Vagina (tissue), 2 donors: ENCODE data around the gene ADAP1. TPM values are rescaled to one million over a fixed set of nuclear protein-coding genes. Genes with fewer than 3 reads are reported as not detected.

Source experiments
- DNase-seq, 2 donors: peaks; one replicate each; pipeline ENCODE4 v3.0.0-alpha.2; 2017; ENCODE audit errors: extremely low spot score in 2 of 2
- H3K27ac ChIP-seq: fragments of 200-600 bp; sonication (generic); one replicate; pipeline ENCODE4 v1.5.1; 2019
- H3K27me3 ChIP-seq: fragments of 200-600 bp; sonication (generic); one replicate; pipeline ENCODE4 v1.5.1; 2019
- H3K36me3 ChIP-seq, 2 donors: fragments of 200-600 bp; sonication (generic); one replicate each; pipeline ENCODE4 v1.5.1; 2017 to 2019
- H3K4me1 ChIP-seq: fragments of 200-600 bp; sonication (generic); one replicate; pipeline ENCODE4 v1.5.1; 2019
- H3K4me3 ChIP-seq, 2 donors: fragments of 200-600 bp; sonication (generic); 1 replicate in 1 of 2; 2 replicates in 1 of 2; pipeline ENCODE4 v1.5.1; 2016 to 2019
- H3K9me3 ChIP-seq: fragments of 200-600 bp; sonication (generic); one replicate; pipeline ENCODE4 v1.5.1; 2019
- CTCF ChIP-seq, 3 experiments: fragments of 450-650 bp in 2 of 3; fragments of 200-600 bp in 1 of 3; sonication (generic) in 1 of 3; IDR thresholded peaks; one replicate each; pipeline ENCODE4 v1.5.1; 2017 to 2019; ENCODE audit warnings: antibody characterized with exemption in 3 of 3, mild to moderate bottlenecking in 2 of 3, moderate library complexity in 2 of 3
- POLR2A ChIP-seq, 2 donors: fragments of 450-650 bp; IDR thresholded peaks; one replicate each; pipeline ENCODE4 v1.6.1; 2017; ENCODE audit warnings: antibody characterized with exemption in 2 of 2, mild to moderate bottlenecking in 2 of 2, moderate library complexity in 2 of 2
- POLR2AphosphoS5 ChIP-seq, 2 donors: sonication (generic); formaldehyde crosslinking; IDR thresholded peaks; one replicate each; pipeline ENCODE4 v1.9.0; 2017; ENCODE audit warnings: antibody characterized with exemption in 2 of 2, mild to moderate bottlenecking in 2 of 2, low read depth in 1 of 2; ENCODE audit not compliant: insufficient read depth in 1 of 2
- intact Hi-C: fragments of 100-400 bp; cut with DNase I; formaldehyde crosslinking; loops from one replicate; pipeline ENCODE4 v1.15.1; 2023
- total RNA-seq: library from RNA; depleted of rRNA; stranded (reverse); fragments of >200 nt; gene quantifications from one replicate; pipeline ENCODE4 v1.2.3, GENCODE V29; 2016

ADAP1 gene
- total RNA-seq, 1 donor from 2014 or later = 4.2 TPM

- Histone ChIP-seq H3K9me3 (no peaks in the 10 kb centered on the region), H3K27ac (no peak overlapping the region), H3K4me1 (peaks cover 35% of the 10 kb centered on the region), H3K36me3 (peaks cover 0 to 50% of the 10 kb centered on the region in 2 donors), H3K27me3 (no peaks in the 10 kb centered on the region), H3K4me3 (no peak overlapping the region)
- DNase-seq = no peak
- TF ChIP-seq CTCF (IDR thresholded peaks at IDR 0.05) (no peak), POLR2A (IDR thresholded peaks at IDR 0.05) (no peak), POLR2AphosphoS5 (IDR thresholded peaks at IDR 0.05; ENCODE audit: insufficient read depth in 1 of 2, low read depth in 1 of 2) (no peak)
- intact Hi-C loops = no loop called here
These were observed 18.3 kb upstream of the ADAP1 start for GRCh38 chr7:972676-973309.

- H3K27ac ChIP-seq = no peak overlapping the region
- H3K4me3 ChIP-seq = no peak overlapping the region
- TF ChIP-seq POLR2AphosphoS5 (IDR thresholded peaks at IDR 0.05; ENCODE audit: insufficient read depth in 1 of 2, low read depth in 1 of 2) (no peak), CTCF (IDR thresholded peaks at IDR 0.05) (no peak), POLR2A (IDR thresholded peaks at IDR 0.05) (no peak)
- no peak for DNase-seq
- no peaks in the 10 kb centered on the region for H3K9me3 ChIP-seq
- peaks cover 0 to 57% of the 10 kb centered on the region in 2 donors for H3K36me3 ChIP-seq
- H3K27me3 ChIP-seq = no peaks in the 10 kb centered on the region
- intact Hi-C loops = no loop called here
- peaks cover 35% of the 10 kb centered on the region for H3K4me1 ChIP-seq
These were observed 17.6 kb upstream of the ADAP1 start for GRCh38 chr7:972110-972509.

- DNase-seq = no peak
- H3K36me3 ChIP-seq = peaks cover 0 to 62% of the 10 kb centered on the region in 2 donors
These were observed 16.3 kb upstream of the ADAP1 start for GRCh38 chr7:970744-971143.

GRCh38 chr7:969403-969802 lies 14.9 kb upstream of the ADAP1 start:
- H3K4me3 ChIP-seq = no peak overlapping the region
- H3K4me1 ChIP-seq = peaks cover 39% of the 10 kb centered on the region
- TF ChIP-seq POLR2A (IDR thresholded peaks at IDR 0.05) (no peak), POLR2AphosphoS5 (IDR thresholded peaks at IDR 0.05; ENCODE audit: insufficient read depth in 1 of 2, low read depth in 1 of 2) (no peak), CTCF (IDR thresholded peaks at IDR 0.05) (no peak)
- intact Hi-C loops = no loop called here
- no peaks in the 10 kb centered on the region for H3K27me3 ChIP-seq
- DNase-seq = no peak
- peaks cover 0 to 62% of the 10 kb centered on the region in 2 donors for H3K36me3 ChIP-seq
- H3K9me3 ChIP-seq = no peaks in the 10 kb centered on the region
- H3K27ac ChIP-seq = no peak overlapping the region

More at GRCh38 chr7:970744-971143, 16.3 kb upstream of the ADAP1 start:
- Histone ChIP-seq H3K9me3 (no peaks in the 10 kb centered on the region), H3K4me1 (peaks cover 32% of the 10 kb centered on the region), H3K4me3 (no peak overlapping the region), H3K27me3 (no peaks in the 10 kb centered on the region), H3K27ac (no peak overlapping the region)
- TF ChIP-seq CTCF (IDR thresholded peaks at IDR 0.05) (no peak), POLR2A (IDR thresholded peaks at IDR 0.05) (no peak), POLR2AphosphoS5 (IDR thresholded peaks at IDR 0.05; ENCODE audit: insufficient read depth in 1 of 2, low read depth in 1 of 2) (no peak)
- intact Hi-C loops = no loop called here
